CD4-positive, CD25-positive, alpha-beta regulatory T cell (primary cell): ENCODE results near the gene CYB5D1. TPM values are rescaled to one million over a fixed set of nuclear protein-coding genes. Genes with fewer than 3 reads are reported as not detected.

Experiments used
- ATAC-seq, 2 donors: fragments of 150-1000 bp; cut with Tn5 transposase; one replicate each; pipeline ENCODE4 v1.10.0; 2021; ENCODE audit warnings: low read depth in 2 of 2, moderate number of reproducible peaks in 2 of 2, moderate library complexity in 1 of 2
- DNase-seq, 3 donors: peaks; one replicate each; pipeline versions ENCODE4 v3.0.0 to v3.0.0-alpha.2; 2012 to 2022; ENCODE audit warnings: mixed read lengths in 1 of 3
- H3K27ac ChIP-seq: one replicate; pipeline ENCODE4 v1.7.0; 2013; ENCODE audit warnings: mild to moderate bottlenecking, low read length; ENCODE audit not compliant: insufficient read depth, poor library complexity, severe bottlenecking
- H3K27me3 ChIP-seq: one replicate; pipeline ENCODE4 v1.7.0; 2013; ENCODE audit warnings: low read length; ENCODE audit not compliant: control insufficient read depth, insufficient read depth
- H3K36me3 ChIP-seq: one replicate; pipeline ENCODE4 v1.7.0; 2013; ENCODE audit warnings: mild to moderate bottlenecking, low read length, moderate library complexity; ENCODE audit not compliant: control insufficient read depth, insufficient read depth
- H3K4me1 ChIP-seq: 2 replicates; pipeline ENCODE4 v1.7.0; 2013; ENCODE audit warnings: mild to moderate bottlenecking, low read length; ENCODE audit not compliant: insufficient read depth, control insufficient read depth, poor library complexity, severe bottlenecking
- H3K4me3 ChIP-seq: one replicate; pipeline ENCODE4 v1.7.0; 2013; ENCODE audit warnings: low read depth, mild to moderate bottlenecking, low read length, moderate library complexity
- H3K9me3 ChIP-seq, 2 experiments: 1 replicate in 1 of 2; 2 replicates in 1 of 2; pipeline ENCODE4 v1.7.0; 2013; ENCODE audit warnings: low read length in 2 of 2, mild to moderate bottlenecking in 1 of 2, moderate library complexity in 1 of 2; ENCODE audit not compliant: control insufficient read depth in 2 of 2
- H3K27ac Mint-ChIP-seq, 3 donors: one replicate each; pipeline ENCODE4 v1.8.0; 2020 to 2022; ENCODE audit warnings: mild to moderate bottlenecking in 3 of 3, mixed read lengths in 3 of 3, moderate library complexity in 2 of 3
- H3K27me3 Mint-ChIP-seq: one replicate; pipeline ENCODE4 v1.8.0; 2022; ENCODE audit warnings: mild to moderate bottlenecking, mixed read lengths
- H3K36me3 Mint-ChIP-seq: one replicate; pipeline ENCODE4 v1.8.0; 2020; ENCODE audit warnings: mixed read lengths
- H3K4me1 Mint-ChIP-seq, 4 donors: one replicate each; pipeline ENCODE4 v1.8.0; 2020 to 2022; ENCODE audit warnings: mixed read lengths in 4 of 4, mild to moderate bottlenecking in 1 of 4
- H3K4me3 Mint-ChIP-seq, 4 donors: one replicate each; pipeline ENCODE4 v1.8.0; 2020 to 2022; ENCODE audit warnings: mild to moderate bottlenecking in 4 of 4, mixed read lengths in 4 of 4, moderate library complexity in 3 of 4
- H3K9me3 Mint-ChIP-seq, 7 donors: one replicate each; pipeline ENCODE4 v1.8.0; 2020 to 2022; ENCODE audit warnings: mixed read lengths in 7 of 7, mild to moderate bottlenecking in 3 of 7, moderate library complexity in 2 of 7
- polyA plus RNA-seq, 4 donors: library from polyadenylated mRNA; unstranded; fragments of 300-500 nt; fragmentation: Illumina TruSeq; gene quantifications; one replicate each; pipeline ENCODE4 v1.2.3, GENCODE V29; 2021
- total RNA-seq: library from RNA; stranded (reverse); gene quantifications from one replicate; pipeline ENCODE4 v1.2.3, GENCODE V29; 2022

The CYB5D1 gene
- total and polyA plus RNA-seq, 5 donors from 2014 or later = 3.1 to 11.8 (median 5.3) TPM

DNA sequence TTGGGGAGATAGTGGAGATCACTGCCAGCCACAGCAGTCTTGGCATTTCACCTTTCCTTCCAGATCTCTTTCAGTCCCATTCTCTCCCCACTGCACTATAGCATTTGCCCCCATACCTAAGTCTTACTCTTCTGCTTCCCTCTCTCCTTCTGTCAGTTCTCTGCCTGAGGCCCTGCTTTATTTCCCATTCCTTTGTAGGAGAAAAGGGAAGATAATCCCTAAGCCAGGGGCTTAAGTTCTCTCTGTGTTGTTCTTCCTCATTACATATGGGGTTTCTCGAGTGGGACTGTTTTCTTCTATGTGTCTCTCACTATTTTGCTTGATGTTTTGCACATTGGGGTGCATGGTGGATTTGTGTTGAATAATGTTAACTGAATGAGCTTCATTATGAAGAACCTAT is 17.4 kb upstream of the CYB5D1 start:
- no peak overlapping the region for H3K4me3 ChIP-seq
- H3K9me3 Mint-ChIP-seq = peaks cover 0 to 2% (median 0%) of the 10 kb centered on the region in 7 donors
- H3K27me3 Mint-ChIP-seq = peaks cover 25% of the 10 kb centered on the region
- peaks cover 89% of the 10 kb centered on the region for H3K4me1 ChIP-seq
- H3K36me3 ChIP-seq = no peaks in the 10 kb centered on the region
- no peaks in the 10 kb centered on the region for H3K36me3 Mint-ChIP-seq
- no peaks in the 10 kb centered on the region for H3K9me3 ChIP-seq
- peak overlapping the region; percentile 99 to 100 (median 99) for H3K27ac Mint-ChIP-seq
- ATAC-seq (no peak), DNase-seq (no peak)
- H3K27me3 ChIP-seq = no peaks in the 10 kb centered on the region
- peak overlapping the region; percentile 74 to 94 (median 90) for H3K4me3 Mint-ChIP-seq
- H3K4me1 Mint-ChIP-seq = peaks cover 5 to 75% (median 46%) of the 10 kb centered on the region in 4 donors
- H3K27ac ChIP-seq = peak overlapping the region; percentile 100

DNA sequence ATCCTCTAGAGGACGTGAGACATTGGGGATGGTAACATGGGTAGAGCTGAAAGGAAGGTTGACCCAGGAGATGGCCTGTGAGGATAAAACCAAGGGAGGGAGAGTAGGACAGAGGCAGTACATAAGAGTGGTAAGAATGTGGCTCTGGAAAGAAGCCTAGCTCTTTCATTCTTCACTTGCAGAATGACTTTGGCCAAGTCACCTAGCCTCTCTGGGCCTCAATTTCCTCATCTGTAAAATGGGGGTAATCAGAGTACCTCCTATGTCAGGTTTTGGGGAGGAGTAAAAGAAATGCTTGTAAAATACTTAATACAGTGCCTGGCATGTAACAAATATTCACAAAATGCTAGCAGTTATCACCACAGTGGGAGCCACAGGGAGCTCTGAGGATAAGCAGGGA is 16.9 kb upstream of the CYB5D1 start:
- Histone ChIP-seq H3K4me1 (peaks cover 90% of the 10 kb centered on the region), H3K36me3 (no peaks in the 10 kb centered on the region), H3K27ac (peak overlapping the region; percentile 100), H3K27me3 (no peaks in the 10 kb centered on the region), H3K9me3 (no peaks in the 10 kb centered on the region), H3K4me3 (peak overlapping the region; percentile 70)
- Mint-ChIP-seq H3K27ac (peak overlapping the region; percentile 99 to 100 (median 99)), H3K36me3 (no peaks in the 10 kb centered on the region), H3K4me1 (peaks cover 5 to 78% (median 47%) of the 10 kb centered on the region in 4 donors), H3K9me3 (peaks cover 0 to 2% (median 0%) of the 10 kb centered on the region in 7 donors), H3K27me3 (peaks cover 25% of the 10 kb centered on the region), H3K4me3 (peak overlapping the region; percentile 74 to 94 (median 90))
- no peak for ATAC-seq
- DNase-seq = no peak

DNA sequence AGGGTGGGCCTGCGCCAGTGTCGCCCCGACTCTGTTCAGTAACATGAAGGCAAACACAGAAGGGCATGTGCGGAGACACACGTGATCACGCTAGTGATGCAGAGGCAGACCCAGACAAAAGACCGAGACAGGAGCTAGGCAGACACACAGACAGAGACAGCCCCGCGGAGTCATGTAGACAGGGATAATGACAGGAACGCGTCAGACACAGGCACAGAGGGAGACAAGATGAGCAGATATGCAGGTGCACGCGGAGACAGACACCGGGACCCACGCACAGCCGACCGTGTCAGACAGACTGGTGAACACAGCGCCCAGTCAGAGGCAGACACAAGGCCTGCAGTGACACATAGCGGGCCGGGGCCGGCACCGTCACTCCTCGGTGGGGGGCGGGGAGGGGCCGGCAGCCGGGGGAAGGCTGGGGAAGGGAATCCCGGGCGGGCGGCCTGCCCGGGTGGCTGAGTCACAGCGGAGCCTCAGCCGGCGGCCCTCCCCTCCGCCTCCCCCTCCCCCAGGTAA is 16.3 kb upstream of the CYB5D1 start:
- peak; percentile 55 to 63 for ATAC-seq
- H3K27me3 ChIP-seq = no peaks in the 10 kb centered on the region
- Mint-ChIP-seq H3K27ac (peak overlapping the region; percentile 99 to 100 (median 100)), H3K36me3 (no peaks in the 10 kb centered on the region), H3K9me3 (peaks cover 0 to 2% (median 0%) of the 10 kb centered on the region in 7 donors), H3K4me1 (peaks cover 5 to 73% (median 47%) of the 10 kb centered on the region in 4 donors), H3K27me3 (peaks cover 25% of the 10 kb centered on the region), H3K4me3 (peak overlapping the region; percentile 88 to 99 (median 94))
- no peaks in the 10 kb centered on the region for H3K9me3 ChIP-seq
- peaks cover 85% of the 10 kb centered on the region for H3K4me1 ChIP-seq
- H3K4me3 ChIP-seq = peak overlapping the region; percentile 70
- H3K36me3 ChIP-seq = peaks cover 2% of the 10 kb centered on the region
- peak overlapping the region; percentile 100 for H3K27ac ChIP-seq
- DNase-seq = peak; percentile 69 to 90 (median 79)

DNA sequence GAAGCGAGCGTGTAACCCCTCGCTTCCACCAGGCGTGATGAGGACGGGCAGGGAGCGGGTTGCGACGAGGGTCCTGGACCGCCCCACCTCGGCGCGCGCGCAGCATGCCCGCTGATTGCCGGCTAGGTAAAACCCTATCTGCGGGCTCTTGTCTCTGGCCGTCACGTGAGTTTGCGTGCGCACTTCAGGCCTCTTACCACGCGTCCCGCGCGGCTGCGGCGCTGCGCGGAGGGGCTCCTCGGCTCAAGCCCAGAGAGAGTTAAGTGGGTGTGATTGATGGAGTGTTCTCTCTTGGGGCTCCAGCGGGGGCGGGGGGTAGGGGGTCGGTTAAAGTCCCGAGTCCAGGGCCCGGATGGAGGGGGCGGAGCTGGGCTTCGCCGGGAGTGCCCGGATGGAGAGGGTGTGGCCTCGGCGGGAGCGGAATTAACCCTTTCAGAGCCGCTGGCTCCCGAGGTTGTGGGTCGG is 15.9 kb upstream of the CYB5D1 start:
- peaks cover 0 to 2% (median 0%) of the 10 kb centered on the region in 7 donors for H3K9me3 Mint-ChIP-seq
- DNase-seq (peak; percentile 79 to 82 (median 81)), ATAC-seq (peak; percentile 14 to 26)
- H3K9me3 ChIP-seq = no peaks in the 10 kb centered on the region
- peaks cover 5 to 68% (median 46%) of the 10 kb centered on the region in 4 donors for H3K4me1 Mint-ChIP-seq
- peaks cover 25% of the 10 kb centered on the region for H3K27me3 Mint-ChIP-seq
- H3K27me3 ChIP-seq = no peaks in the 10 kb centered on the region
- no peaks in the 10 kb centered on the region for H3K36me3 Mint-ChIP-seq
- peak overlapping the region; percentile 100 for H3K27ac ChIP-seq
- H3K36me3 ChIP-seq = peaks cover 6% of the 10 kb centered on the region
- peak overlapping the region; percentile 82 for H3K4me3 ChIP-seq
- peak overlapping the region; percentile 88 to 99 (median 94) for H3K4me3 Mint-ChIP-seq
- H3K27ac Mint-ChIP-seq = peak overlapping the region; percentile 98 to 100 (median 100)
- H3K4me1 ChIP-seq = peaks cover 80% of the 10 kb centered on the region

DNA sequence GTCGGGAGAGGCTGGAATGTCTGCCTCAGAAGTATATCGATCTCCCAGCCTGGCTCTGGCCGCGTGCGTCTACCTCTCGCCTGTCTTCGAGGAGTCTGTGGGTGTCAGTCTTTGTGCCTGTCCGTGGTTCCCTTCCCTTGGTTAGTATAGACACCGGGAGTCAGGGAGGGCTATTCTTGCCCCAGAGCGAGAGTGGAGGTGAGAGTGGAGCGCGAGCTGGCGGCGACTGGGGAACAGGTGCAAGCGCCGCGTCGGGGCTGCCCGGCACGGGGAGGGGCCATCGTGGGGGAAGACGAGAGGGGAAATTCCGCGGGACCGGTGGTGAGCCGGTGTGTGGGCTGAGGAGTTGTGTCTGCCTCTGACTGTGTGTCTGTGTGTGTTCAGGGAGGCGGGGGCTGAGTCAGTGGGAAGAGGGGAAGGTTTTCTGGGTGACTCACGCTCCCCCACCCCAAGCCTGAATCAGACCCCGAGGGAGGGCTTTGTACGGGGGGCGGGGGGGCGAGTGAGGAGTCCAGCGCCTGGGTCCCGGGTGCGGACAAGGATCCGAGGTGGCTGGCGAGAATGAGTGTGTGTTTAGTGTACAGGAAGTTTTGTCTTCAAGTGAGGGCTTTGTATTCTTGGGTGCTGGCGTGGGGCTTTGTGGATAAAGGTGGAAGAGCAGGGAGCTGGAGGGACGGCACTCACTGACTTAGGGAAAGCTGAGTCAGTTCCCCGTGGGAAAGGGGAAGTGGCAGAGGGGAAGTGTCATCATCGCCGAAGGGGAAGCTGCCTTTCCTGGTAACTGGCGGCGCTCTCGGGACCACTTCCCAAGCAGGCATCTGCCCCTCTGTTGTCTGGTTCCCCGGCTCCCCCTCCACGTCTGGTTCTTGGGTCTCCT is 15.2 kb upstream of the CYB5D1 start:
- ATAC-seq (peak; percentile 32 to 43), DNase-seq (peak; percentile 74 to 96 (median 91))
- peak overlapping the region; percentile 98 to 100 (median 100) for H3K27ac Mint-ChIP-seq
- H3K4me3 Mint-ChIP-seq = peak overlapping the region; percentile 88 to 99 (median 94)
- Histone ChIP-seq H3K36me3 (peaks cover 6% of the 10 kb centered on the region), H3K27ac (peak overlapping the region; percentile 100), H3K4me3 (peak overlapping the region; percentile 91), H3K27me3 (no peaks in the 10 kb centered on the region), H3K9me3 (no peaks in the 10 kb centered on the region), H3K4me1 (peaks cover 73% of the 10 kb centered on the region)
- peaks cover 1 to 61% (median 40%) of the 10 kb centered on the region in 4 donors for H3K4me1 Mint-ChIP-seq
- peaks cover 25% of the 10 kb centered on the region for H3K27me3 Mint-ChIP-seq
- H3K9me3 Mint-ChIP-seq = peaks cover 0 to 2% (median 0%) of the 10 kb centered on the region in 7 donors
- H3K36me3 Mint-ChIP-seq = no peaks in the 10 kb centered on the region

DNA sequence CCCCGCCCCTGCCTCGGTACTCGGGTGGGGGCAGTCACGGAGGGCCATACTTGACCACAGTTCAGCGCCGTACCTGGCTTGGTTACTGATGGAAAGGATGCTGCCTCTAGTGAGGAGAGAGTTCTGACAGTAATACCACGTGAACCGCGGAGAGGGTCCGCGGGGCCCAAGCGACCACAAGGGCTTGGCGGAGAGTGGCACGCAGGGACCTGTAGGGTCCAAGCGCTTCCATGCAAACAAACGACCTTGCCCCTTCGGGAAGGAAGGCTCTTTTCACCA is 14.6 kb upstream of the CYB5D1 start:
- Histone ChIP-seq H3K27me3 (no peaks in the 10 kb centered on the region), H3K27ac (peak overlapping the region; percentile 100), H3K4me1 (peaks cover 69% of the 10 kb centered on the region), H3K9me3 (no peaks in the 10 kb centered on the region), H3K36me3 (peaks cover 6% of the 10 kb centered on the region), H3K4me3 (peak overlapping the region; percentile 91)
- peaks cover 0 to 58% (median 38%) of the 10 kb centered on the region in 4 donors for H3K4me1 Mint-ChIP-seq
- peaks cover 25% of the 10 kb centered on the region for H3K27me3 Mint-ChIP-seq
- ATAC-seq (no peak), DNase-seq (no peak)
- peak overlapping the region; percentile 98 to 100 (median 100) for H3K27ac Mint-ChIP-seq
- peak overlapping the region; percentile 88 to 99 (median 94) for H3K4me3 Mint-ChIP-seq
- no peaks in the 10 kb centered on the region for H3K36me3 Mint-ChIP-seq
- peaks cover 0 to 2% (median 0%) of the 10 kb centered on the region in 7 donors for H3K9me3 Mint-ChIP-seq

DNA sequence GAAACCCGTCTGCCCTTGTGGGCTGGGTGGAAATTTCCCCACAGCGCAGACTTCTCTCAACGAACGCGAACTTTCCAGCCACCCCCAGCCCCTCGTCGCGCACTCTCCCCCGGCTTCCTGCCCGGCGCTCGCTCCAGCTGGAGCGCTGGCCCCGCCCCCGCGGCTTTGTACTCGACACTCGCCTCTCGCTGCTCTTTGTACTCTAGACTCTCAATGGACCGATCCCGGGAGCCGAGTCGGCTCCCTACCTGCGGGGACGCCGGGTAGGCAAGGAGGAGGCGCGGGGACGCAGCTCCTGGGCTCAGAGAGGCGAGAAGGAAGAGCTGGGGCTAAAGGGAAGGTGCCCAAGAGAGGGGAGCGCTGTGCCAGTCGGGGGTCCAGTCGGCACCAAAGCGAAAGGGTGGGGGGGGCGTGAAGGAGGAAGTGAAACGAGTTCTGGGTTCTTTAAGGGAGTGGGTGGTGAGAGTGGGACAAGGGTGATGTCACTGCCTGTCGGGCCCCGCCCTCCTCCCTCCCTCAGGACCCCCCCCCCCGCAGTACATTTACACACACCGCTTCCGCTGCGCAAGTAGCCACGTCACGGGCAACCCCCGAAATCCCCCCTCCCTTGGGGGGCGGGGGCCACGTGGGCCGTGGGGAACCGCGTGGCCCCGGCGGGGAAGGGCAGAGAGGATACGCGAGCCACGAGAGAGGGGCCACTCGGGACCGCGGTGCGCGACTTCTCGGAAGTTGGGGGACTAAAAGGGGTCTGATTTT is 14.1 kb upstream of the CYB5D1 start:
- Mint-ChIP-seq H3K4me3 (peak overlapping the region; percentile 88 to 99 (median 94)), H3K27ac (peak overlapping the region; percentile 98 to 100 (median 100)), H3K4me1 (peaks cover 0 to 53% (median 35%) of the 10 kb centered on the region in 4 donors), H3K9me3 (peaks cover 0 to 2% (median 0%) of the 10 kb centered on the region in 7 donors), H3K36me3 (no peaks in the 10 kb centered on the region), H3K27me3 (peaks cover 25% of the 10 kb centered on the region)
- Histone ChIP-seq H3K4me3 (peak overlapping the region; percentile 91), H3K36me3 (peaks cover 6% of the 10 kb centered on the region), H3K9me3 (no peaks in the 10 kb centered on the region), H3K27ac (peak overlapping the region; percentile 100), H3K27me3 (no peaks in the 10 kb centered on the region), H3K4me1 (peaks cover 65% of the 10 kb centered on the region)
- ATAC-seq = peak; percentile 37 to 38
- DNase-seq = peak; percentile 92 to 94 (median 92)
